Thoracic aorta endothelial cell (primary cell): ENCODE measurements around the gene LIPE. TPM values are rescaled to one million over a fixed set of nuclear protein-coding genes. Genes with fewer than 3 reads are reported as not detected.

Experiments
- small RNA-seq: library from RNA; depleted of rRNA; stranded (forward); fragments of <200 nt; gene quantifications from one replicate; pipeline ENCODE3, GENCODE V24; 2012
- total RNA-seq: library from RNA; depleted of rRNA; stranded (reverse); fragments of >200 nt; gene quantifications from 2 replicates; pipeline ENCODE4 v1.2.3, GENCODE V29; 2012

Gene LIPE, protein sequence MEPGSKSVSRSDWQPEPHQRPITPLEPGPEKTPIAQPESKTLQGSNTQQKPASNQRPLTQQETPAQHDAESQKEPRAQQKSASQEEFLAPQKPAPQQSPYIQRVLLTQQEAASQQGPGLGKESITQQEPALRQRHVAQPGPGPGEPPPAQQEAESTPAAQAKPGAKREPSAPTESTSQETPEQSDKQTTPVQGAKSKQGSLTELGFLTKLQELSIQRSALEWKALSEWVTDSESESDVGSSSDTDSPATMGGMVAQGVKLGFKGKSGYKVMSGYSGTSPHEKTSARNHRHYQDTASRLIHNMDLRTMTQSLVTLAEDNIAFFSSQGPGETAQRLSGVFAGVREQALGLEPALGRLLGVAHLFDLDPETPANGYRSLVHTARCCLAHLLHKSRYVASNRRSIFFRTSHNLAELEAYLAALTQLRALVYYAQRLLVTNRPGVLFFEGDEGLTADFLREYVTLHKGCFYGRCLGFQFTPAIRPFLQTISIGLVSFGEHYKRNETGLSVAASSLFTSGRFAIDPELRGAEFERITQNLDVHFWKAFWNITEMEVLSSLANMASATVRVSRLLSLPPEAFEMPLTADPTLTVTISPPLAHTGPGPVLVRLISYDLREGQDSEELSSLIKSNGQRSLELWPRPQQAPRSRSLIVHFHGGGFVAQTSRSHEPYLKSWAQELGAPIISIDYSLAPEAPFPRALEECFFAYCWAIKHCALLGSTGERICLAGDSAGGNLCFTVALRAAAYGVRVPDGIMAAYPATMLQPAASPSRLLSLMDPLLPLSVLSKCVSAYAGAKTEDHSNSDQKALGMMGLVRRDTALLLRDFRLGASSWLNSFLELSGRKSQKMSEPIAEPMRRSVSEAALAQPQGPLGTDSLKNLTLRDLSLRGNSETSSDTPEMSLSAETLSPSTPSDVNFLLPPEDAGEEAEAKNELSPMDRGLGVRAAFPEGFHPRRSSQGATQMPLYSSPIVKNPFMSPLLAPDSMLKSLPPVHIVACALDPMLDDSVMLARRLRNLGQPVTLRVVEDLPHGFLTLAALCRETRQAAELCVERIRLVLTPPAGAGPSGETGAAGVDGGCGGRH
- total RNA-seq, result 2.9 and 9.6 TPM in 2 replicates

DNA sequence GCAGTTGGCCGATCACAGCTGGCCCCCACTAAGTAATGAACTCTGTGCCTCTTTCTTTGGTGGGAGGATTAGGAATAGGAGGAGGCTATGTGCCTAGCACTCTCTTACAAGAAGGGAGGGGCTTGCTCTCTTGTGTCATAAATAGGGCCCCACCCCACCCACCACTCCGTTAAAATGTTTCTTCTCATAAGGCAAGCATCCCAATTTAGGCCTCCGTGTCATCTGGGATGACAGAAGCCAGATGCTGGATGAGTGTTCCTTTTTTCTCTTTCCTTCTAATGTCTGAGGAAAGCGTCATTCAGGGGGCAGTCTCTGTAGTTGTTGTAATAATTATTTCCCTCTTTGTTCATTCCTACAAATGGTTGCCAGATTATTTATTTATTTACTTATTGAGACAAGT is at the start of gene LIPE:
Gene LIPE (minus strand): TSS at position 76 of the 400 bp plus-strand sequence. CDS start 239 bp downstream, outside the sequence.

GRCh38 chr19:42442833-42443232 is 15.6 kb upstream of the LIPE start, which contains the start of gene CXCL17:
Gene CXCL17, minus strand, starts transcription at chr19:42442946. Its CDS starts 114 bp downstream, at chr19:42442832.

DNA sequence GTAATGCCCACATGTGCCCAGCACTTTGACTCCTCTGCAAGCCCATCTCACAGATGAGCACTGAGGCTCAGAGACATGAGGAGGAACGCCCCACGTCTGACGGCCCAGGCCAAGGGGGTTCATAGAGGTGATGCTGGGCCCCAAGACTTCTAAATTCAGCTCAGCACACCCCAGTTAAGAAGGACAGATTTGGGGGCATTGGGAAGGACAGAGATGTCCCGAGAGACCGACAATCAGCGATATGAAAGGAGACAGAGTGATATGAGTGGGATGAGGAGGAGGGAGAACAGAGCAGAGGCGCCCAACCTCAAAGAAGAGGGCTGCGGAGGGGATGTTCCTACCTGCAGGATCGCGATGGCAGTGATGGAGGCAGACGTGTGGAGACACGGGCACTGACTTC is 37.3 kb downstream of the LIPE start, which contains the start of gene CNFN:
Gene CNFN (minus strand): TSS at position 399 of the 400 bp plus-strand sequence. CDS start 1,260 bp downstream, outside the sequence.

Small RNA genes lying within 50 kb of the gene (small RNA-seq; reads per million reads assigned to genes)
- not detected for gene RNU4-60P

Other genes starting within 250 kb of the LIPE start
- 9.0 and 16.9 TPM in 2 replicates for gene DEDD2, start 209.7 kb downstream of the LIPE start, total RNA-seq
- gene ZNF526, start 207.1 kb downstream of the LIPE start, total RNA-seq, result 9.0 and 11.1 TPM in 2 replicates
- gene GSK3A, start 184.8 kb downstream of the LIPE start, total RNA-seq, result 22.3 and 30.4 TPM in 2 replicates
- 19.7 and 36.5 TPM in 2 replicates for gene ERF, start 172.3 kb downstream of the LIPE start, total RNA-seq
- 23.9 and 36.1 TPM in 2 replicates for gene CIC, start 158.1 kb downstream of the LIPE start, total RNA-seq
- 0.50 and 0.53 TPM in 2 replicates for gene PRR19, start 125.3 kb downstream of the LIPE start, total RNA-seq
- gene PAFAH1B3, start 124.8 kb downstream of the LIPE start, total RNA-seq, result 24.5 and 27.3 TPM in 2 replicates
- not detected in 2 replicates for gene TMEM145, start 114.1 kb downstream of the LIPE start, total RNA-seq
- 25.4 and 27.6 TPM in 2 replicates for gene MEGF8, start 101.8 kb downstream of the LIPE start, total RNA-seq
- gene CNFN, start 37.1 kb downstream of the LIPE start, total RNA-seq, result not detected in 2 replicates
- gene CXCL17, start 15.6 kb upstream of the LIPE start, total RNA-seq, result not detected in 2 replicates
- gene CEACAM1, start 101.1 kb upstream of the LIPE start, total RNA-seq, result 0.66 and 1.5 TPM in 2 replicates
- gene CEACAM8, start 167.5 kb upstream of the LIPE start, total RNA-seq, result not detected in 2 replicates